AG09309 (cell line): ENCODE results near the gene COL7A1.
A peak's percentile ranks its signal among the peaks of the same experiment; 100 is the strongest.

Experiments
- DNase-seq: peaks from one replicate; pipeline ENCODE4 v3.0.0-alpha.2; 2010; ENCODE audit warnings: low read depth
- H3K4me3 ChIP-seq: 2 replicates; pipeline ENCODE4 v1.5.1; 2011; ENCODE audit warnings: mild to moderate bottlenecking, low read depth, low read length, moderate library complexity; ENCODE audit not compliant: control insufficient read depth
- TF ChIP-seq, protein P1 (sequence below): IDR thresholded peaks from 2 replicates; pipeline ENCODE4 v1.5.1; 2011; ENCODE audit warnings: mild to moderate bottlenecking, low read depth, low read length, inconsistent platforms; ENCODE audit not compliant: insufficient read depth, control insufficient read depth; ENCODE audit errors: missing control alignments

COL7A1 gene

DNA sequence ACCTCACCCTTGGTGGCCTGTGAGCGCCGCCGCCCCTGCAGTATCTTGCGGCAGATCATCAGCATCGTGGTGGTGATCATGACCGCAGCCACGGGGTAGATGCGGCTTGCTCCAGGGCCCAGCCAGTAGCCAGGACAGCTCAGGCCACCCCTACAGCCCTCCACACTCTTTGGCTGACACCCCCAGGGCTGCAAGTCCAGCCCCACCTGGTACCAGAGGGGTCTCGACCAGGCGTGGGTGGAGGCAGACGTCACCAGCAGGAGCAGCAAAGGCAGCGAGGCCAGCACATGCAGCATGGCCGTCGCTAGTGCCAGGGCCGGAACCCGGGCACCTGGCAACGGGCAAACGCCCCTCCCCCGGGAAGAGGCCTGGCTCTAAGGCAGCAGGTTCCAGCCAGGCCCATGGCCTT lies 26.3 kb upstream of the COL7A1 start, which contains the start of gene TMEM89:
TMEM89 (minus strand) TSS at position 309 of the 409 bp plus-strand sequence; CDS start at position 296, 13 bp downstream.
- TF ChIP-seq, protein P1, sequence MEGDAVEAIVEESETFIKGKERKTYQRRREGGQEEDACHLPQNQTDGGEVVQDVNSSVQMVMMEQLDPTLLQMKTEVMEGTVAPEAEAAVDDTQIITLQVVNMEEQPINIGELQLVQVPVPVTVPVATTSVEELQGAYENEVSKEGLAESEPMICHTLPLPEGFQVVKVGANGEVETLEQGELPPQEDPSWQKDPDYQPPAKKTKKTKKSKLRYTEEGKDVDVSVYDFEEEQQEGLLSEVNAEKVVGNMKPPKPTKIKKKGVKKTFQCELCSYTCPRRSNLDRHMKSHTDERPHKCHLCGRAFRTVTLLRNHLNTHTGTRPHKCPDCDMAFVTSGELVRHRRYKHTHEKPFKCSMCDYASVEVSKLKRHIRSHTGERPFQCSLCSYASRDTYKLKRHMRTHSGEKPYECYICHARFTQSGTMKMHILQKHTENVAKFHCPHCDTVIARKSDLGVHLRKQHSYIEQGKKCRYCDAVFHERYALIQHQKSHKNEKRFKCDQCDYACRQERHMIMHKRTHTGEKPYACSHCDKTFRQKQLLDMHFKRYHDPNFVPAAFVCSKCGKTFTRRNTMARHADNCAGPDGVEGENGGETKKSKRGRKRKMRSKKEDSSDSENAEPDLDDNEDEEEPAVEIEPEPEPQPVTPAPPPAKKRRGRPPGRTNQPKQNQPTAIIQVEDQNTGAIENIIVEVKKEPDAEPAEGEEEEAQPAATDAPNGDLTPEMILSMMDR = no peak
- no peak within 1 kb of the TSS for H3K4me3 ChIP-seq
- DNase-seq = no peak

DNA sequence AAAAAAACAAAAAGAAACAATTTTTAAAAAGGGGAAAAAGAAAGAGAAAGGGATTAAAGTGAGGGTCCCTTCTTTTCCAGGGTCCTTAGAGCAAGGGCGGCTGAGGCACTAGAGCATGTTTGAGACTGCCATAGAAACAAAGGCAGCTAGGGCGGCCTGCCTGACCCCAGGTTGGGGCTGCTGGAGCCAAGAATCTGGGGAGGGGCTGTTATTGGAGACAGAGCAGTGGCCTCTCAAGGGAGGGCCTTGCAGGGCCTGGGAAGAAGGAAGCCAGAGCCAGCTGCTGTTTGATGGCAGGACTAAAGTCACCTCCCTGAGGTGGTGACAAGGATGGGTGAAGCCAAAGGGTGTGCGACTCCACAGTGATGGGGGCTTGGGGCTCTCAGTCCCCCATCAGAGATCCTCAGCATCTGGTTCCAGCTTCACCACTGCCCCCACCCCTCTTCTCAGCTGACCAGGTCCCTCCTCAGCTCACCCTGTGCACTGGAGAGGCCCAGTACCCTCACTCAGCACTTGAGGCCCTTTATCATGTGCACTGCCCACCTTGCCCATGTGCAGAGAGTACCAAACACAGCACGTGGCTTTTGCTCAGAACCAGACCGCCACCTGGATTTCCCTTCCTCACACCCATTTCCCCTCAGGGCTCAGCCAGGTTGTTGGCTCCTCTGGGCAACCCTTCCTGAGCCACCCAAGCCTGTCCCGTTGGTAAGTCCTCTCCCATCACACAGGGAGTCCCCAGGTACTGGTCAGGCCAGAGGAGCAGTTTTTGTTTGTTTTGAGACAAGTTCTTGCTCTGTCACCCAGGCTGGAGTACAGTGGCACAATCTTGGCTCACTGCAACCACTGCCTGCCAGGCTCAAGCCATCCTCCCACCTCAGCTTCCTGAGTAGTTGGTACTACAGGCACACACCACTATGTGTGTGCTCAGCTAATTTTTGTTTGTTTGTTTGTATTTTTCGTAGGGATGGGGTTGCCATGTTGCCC lies 24.7 kb upstream of the COL7A1 start:
- H3K4me3 ChIP-seq = no peak overlapping the region
- DNase-seq = no peak
- TF ChIP-seq, protein P1 = no peak

DNA sequence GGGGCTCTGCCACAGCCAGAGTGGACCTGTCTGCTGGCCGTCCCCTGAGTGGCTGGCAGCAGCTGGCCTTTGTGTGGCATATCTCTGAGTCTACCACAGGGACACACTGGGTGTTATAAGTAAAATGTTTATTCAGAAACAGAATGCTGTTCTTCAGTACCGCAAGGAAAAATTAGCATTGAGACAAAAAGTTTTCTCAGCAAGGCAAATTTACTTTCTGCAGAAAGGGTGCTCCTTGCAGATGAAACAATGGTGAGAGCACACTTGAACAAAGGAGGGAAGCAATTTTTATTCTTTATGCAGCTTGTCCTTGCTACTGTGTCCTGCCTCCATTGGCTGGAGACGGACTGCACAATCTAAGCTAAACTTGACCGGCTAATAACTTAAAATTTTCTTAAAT lies 22.4 kb upstream of the COL7A1 start:
- H3K4me3 ChIP-seq = no peak overlapping the region
- no peak for DNase-seq
- TF ChIP-seq, protein P1 = no peak

DNA sequence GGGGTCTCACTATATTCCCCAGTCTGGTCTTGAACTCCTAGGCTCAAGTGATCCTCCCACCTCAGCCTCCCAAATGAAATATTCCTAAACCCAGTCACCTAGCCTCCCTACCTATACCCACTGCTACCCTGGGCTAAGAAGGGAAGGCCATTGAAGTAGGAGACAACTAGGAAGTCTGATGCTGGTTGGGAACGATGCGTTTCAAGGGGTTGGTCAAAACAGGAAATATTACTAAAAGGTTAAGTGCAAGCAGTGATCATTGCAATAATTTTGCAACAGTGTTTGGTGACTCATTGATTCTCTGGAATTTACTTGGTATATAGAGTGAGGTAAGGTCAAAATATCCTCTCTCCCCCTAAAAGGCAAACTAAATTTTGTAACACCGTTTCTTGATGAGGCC lies 18.9 kb upstream of the COL7A1 start:
- peak; percentile 65 for DNase-seq
- TF ChIP-seq, protein P1 = no peak

DNA sequence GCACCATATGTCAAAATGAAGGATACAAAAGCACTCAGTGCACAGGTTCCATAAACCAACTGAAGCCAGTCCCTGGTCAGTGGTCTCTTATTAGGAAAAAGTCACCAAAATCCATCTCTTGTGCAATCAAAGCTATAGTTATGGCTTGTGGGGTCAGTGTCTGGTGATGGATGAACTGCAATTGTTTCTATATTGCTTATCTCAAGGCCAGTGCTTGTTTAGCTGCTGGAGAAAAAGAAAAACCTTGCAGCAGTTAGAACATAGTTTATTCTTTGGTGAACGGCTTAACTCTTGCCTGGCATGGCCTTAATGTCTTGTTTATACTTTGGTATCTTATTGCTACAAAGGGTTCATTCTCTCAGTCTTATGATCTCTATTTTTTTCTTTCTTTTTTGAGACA lies 17.2 kb upstream of the COL7A1 start:
- H3K4me3 ChIP-seq = no peak overlapping the region
- no peak for DNase-seq
- TF ChIP-seq, protein P1 = no peak

More for the DNA sequence above, 18.9 kb upstream of the COL7A1 start:
- H3K4me3 ChIP-seq = no peak overlapping the region

DNA sequence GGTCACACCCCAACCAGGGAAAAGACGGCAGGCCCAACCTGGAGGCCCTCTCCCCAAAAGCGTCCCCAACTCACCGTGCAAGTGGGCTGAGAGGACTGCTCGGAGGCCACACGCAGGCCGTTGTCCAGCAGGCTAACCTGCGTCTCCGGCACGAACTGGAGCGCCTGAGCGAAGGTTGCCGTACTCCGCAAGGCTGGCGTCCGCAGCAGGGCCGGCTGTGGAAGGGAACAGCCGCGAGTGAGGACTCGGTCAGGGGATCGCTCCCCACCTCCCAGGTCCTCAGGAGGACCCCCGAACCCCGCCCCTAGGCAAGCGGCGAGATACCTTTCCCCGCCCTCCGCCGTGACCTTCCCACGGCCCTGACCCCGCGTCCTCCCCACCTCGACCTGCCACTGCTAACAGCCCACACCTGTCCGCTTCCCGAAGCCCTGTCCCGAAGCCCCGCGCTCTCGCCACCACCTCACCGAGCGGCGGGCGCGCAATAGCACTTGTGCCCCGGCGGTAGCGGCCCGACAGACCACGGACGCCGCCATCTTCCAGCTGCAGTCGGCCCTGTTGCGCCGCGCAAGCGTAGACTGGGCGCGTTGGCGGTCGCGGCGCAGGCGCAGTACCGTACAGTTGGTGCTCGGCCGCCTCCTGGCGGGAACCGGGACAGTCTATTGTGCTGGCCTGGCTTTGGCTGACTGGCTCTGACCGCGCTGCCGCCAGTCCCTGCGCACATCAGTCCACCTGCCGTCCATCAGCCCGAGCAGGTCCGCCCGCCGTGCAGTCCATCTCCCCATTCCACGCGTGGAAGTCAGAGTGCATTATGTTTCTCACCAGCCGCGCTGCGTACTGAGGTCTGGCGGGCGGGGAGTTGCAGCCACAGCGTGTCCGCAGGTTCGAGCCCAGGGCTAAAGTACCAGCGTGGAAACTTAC lies 14.2 kb upstream of the COL7A1 start, which contains the start of gene UQCRC1:
UQCRC1 (minus strand) TSS at position 559 of the 918 bp plus-strand sequence; CDS start at position 533, 26 bp downstream.
- H3K4me3 ChIP-seq = peak within 1 kb of the TSS; percentile 91
- TF ChIP-seq, protein P1 = peak; percentile 73

More for the DNA sequence above, 14.2 kb upstream of the COL7A1 start, which contains the start of gene UQCRC1:
- peak; percentile 61 for DNase-seq
